Trophoblast cell (in vitro differentiated cells and primary cell): Measurements from ENCODE around the gene TADA3.
A peak's percentile ranks its signal among the peaks of the same experiment; 100 is the strongest.

Source experiments
- DNase-seq, 2 donors: peaks; one replicate each; pipeline ENCODE4 v3.0.0-alpha.2; 2016
- H2AFZ ChIP-seq: 2 replicates; pipeline ENCODE4 v1.6.1; 2013; ENCODE audit warnings: low read length, moderate library complexity, mild to moderate bottlenecking; ENCODE audit not compliant: insufficient read depth, poor library complexity
- H2AK5ac ChIP-seq: 2 replicates; pipeline ENCODE4 v1.6.1; 2013; ENCODE audit warnings: mild to moderate bottlenecking, low read length
- H2BK120ac ChIP-seq: 2 replicates; pipeline ENCODE4 v1.6.1; 2013; ENCODE audit warnings: low read length, mild to moderate bottlenecking, moderate library complexity; ENCODE audit not compliant: insufficient read depth, poor library complexity
- H2BK12ac ChIP-seq: 2 replicates; pipeline ENCODE4 v1.6.1; 2013; ENCODE audit warnings: mild to moderate bottlenecking, low read length, moderate library complexity
- H2BK5ac ChIP-seq: 2 replicates; pipeline ENCODE4 v1.6.1; 2013; ENCODE audit warnings: low read length, low read depth, moderate library complexity, mild to moderate bottlenecking; ENCODE audit not compliant: poor library complexity
- H3K14ac ChIP-seq: 2 replicates; pipeline ENCODE4 v1.6.1; 2013; ENCODE audit warnings: mild to moderate bottlenecking, low read length
- H3K18ac ChIP-seq: 2 replicates; pipeline ENCODE4 v1.6.1; 2013; ENCODE audit warnings: mild to moderate bottlenecking, low read length
- H3K23ac ChIP-seq: 2 replicates; pipeline ENCODE4 v1.6.1; 2013; ENCODE audit warnings: low read length
- H3K27ac ChIP-seq: 2 replicates; pipeline ENCODE4 v1.5.1; 2013; ENCODE audit warnings: low read depth, mild to moderate bottlenecking, inconsistent platforms, low read length, moderate library complexity
- H3K27me3 ChIP-seq: 2 replicates; pipeline ENCODE4 v1.6.1; 2013; ENCODE audit warnings: inconsistent platforms, mild to moderate bottlenecking, low read length, moderate library complexity; ENCODE audit not compliant: insufficient read depth
- H3K36me3 ChIP-seq, 2 experiments: 1 replicate in 1 of 2; 2 replicates in 1 of 2; pipeline ENCODE4 v1.6.1; 2013; ENCODE audit warnings: low read length in 2 of 2, mild to moderate bottlenecking in 2 of 2, moderate library complexity in 1 of 2; ENCODE audit not compliant: insufficient read depth in 2 of 2, control insufficient read depth in 1 of 2
- H3K4ac ChIP-seq: 2 replicates; pipeline ENCODE4 v1.6.1; 2013; ENCODE audit warnings: low read depth, mild to moderate bottlenecking, low read length, moderate library complexity
- H3K4me1 ChIP-seq, 2 experiments: 1 replicate in 1 of 2; 2 replicates in 1 of 2; pipeline ENCODE4 v1.6.1; 2013; ENCODE audit warnings: low read length in 2 of 2, mild to moderate bottlenecking in 2 of 2, moderate library complexity in 1 of 2; ENCODE audit not compliant: insufficient read depth in 2 of 2, control insufficient read depth in 1 of 2
- H3K4me2 ChIP-seq: 2 replicates; pipeline ENCODE4 v1.6.1; 2013; ENCODE audit warnings: inconsistent platforms, mild to moderate bottlenecking, low read length, moderate library complexity
- H3K4me3 ChIP-seq: 2 replicates; pipeline ENCODE4 v1.5.1; 2013; ENCODE audit warnings: mild to moderate bottlenecking, low read depth, low read length, inconsistent platforms
- H3K79me1 ChIP-seq: one replicate; pipeline ENCODE4 v1.6.1; 2013; ENCODE audit warnings: low read length
- H3K79me2 ChIP-seq: 2 replicates; pipeline ENCODE4 v1.6.1; 2013; ENCODE audit warnings: low read length, mild to moderate bottlenecking; ENCODE audit not compliant: control insufficient read depth, insufficient read depth, poor library complexity
- H3K9ac ChIP-seq: 2 replicates; pipeline ENCODE4 v1.6.1; 2013; ENCODE audit warnings: mild to moderate bottlenecking, low read length
- H3K9me3 ChIP-seq: 2 replicates; pipeline ENCODE4 v1.6.1; 2013; ENCODE audit warnings: low read depth, mild to moderate bottlenecking, control low read depth, inconsistent platforms, low read length; ENCODE audit not compliant: insufficient read depth
- H4K12ac ChIP-seq: 2 replicates; pipeline ENCODE4 v1.6.1; 2013; ENCODE audit warnings: low read depth, mild to moderate bottlenecking, low read length, moderate library complexity
- H4K8ac ChIP-seq: 2 replicates; pipeline ENCODE4 v1.6.1; 2013; ENCODE audit warnings: low read depth, mild to moderate bottlenecking, low read length, moderate library complexity
- H4K91ac ChIP-seq: one replicate; pipeline ENCODE4 v1.6.1; 2013; ENCODE audit warnings: low read depth, mild to moderate bottlenecking, low read length, moderate library complexity
- WGBS: extraction: QIAGEN DNeasy Blood & Tissue Kit; methylation state at CpG from one replicate; pipeline ENCODE4 v1.1.7; 2013; ENCODE audit warnings: missing lambda C conversion rate; ENCODE audit not compliant: insufficient read length, insufficient coverage; ENCODE audit errors: extremely low coverage; 5-methylcytosine and 5-hydroxymethylcytosine counted together

The TADA3 gene

GRCh38 chr3:9769012-9769411 is 23.3 kb downstream of the TADA3 start:
- H3K27me3 ChIP-seq, result no peaks in the 10 kb centered on the region
- peak overlapping the region; percentile 49 for H3K4me3 ChIP-seq
- no peaks in the 10 kb centered on the region for H3K79me2 ChIP-seq
- H3K36me3 ChIP-seq, result no peaks in the 10 kb centered on the region
- H4K8ac ChIP-seq, result no peak overlapping the region
- H3K4me2 ChIP-seq, result no peak overlapping the region
- WGBS, result 100% methylated on average over 1 of the region's 5 CpGs
- no peak for DNase-seq
- no peak overlapping the region for H3K18ac ChIP-seq
- H3K27ac ChIP-seq, result no peak overlapping the region
- no peak overlapping the region for H2BK12ac ChIP-seq
- H2BK5ac ChIP-seq, result no peak overlapping the region
- H3K23ac ChIP-seq, result no peak overlapping the region
- no peak overlapping the region for H4K12ac ChIP-seq
- H3K9ac ChIP-seq, result no peak overlapping the region
- peaks cover 7 to 12% of the 10 kb centered on the region in 2 experiments for H3K4me1 ChIP-seq
- no peak overlapping the region for H3K14ac ChIP-seq
- H2AK5ac ChIP-seq, result peak overlapping the region; percentile 2
- H3K9me3 ChIP-seq, result no peaks in the 10 kb centered on the region
- H4K91ac ChIP-seq, result no peak overlapping the region
- H2AFZ ChIP-seq, result no peak overlapping the region
- no peak overlapping the region for H3K4ac ChIP-seq
- H3K79me1 ChIP-seq, result peaks cover 7% of the 10 kb centered on the region
- H2BK120ac ChIP-seq, result no peak overlapping the region

- no peaks in the 10 kb centered on the region for H3K9me3 ChIP-seq
- peaks cover 7 to 12% of the 10 kb centered on the region in 2 experiments for H3K4me1 ChIP-seq
- no peak overlapping the region for H3K14ac ChIP-seq
- DNase-seq, result no peak
- no peak overlapping the region for H2BK12ac ChIP-seq
- H3K27me3 ChIP-seq, result no peaks in the 10 kb centered on the region
- H3K27ac ChIP-seq, result no peak overlapping the region
- no peak overlapping the region for H4K91ac ChIP-seq
- H3K9ac ChIP-seq, result peak overlapping the region; percentile 37
- no peak overlapping the region for H3K4me3 ChIP-seq
- H3K4me2 ChIP-seq, result no peak overlapping the region
- H2AK5ac ChIP-seq, result no peak overlapping the region
- no peak overlapping the region for H2BK120ac ChIP-seq
- H4K12ac ChIP-seq, result no peak overlapping the region
- no CpG with 5 or more reads among the region's 6 CpGs for WGBS
- H4K8ac ChIP-seq, result no peak overlapping the region
- no peaks in the 10 kb centered on the region for H3K79me2 ChIP-seq
- no peak overlapping the region for H3K4ac ChIP-seq
- H2AFZ ChIP-seq, result no peak overlapping the region
- no peak overlapping the region for H3K23ac ChIP-seq
- peaks cover 7% of the 10 kb centered on the region for H3K79me1 ChIP-seq
- H3K36me3 ChIP-seq, result no peaks in the 10 kb centered on the region
- no peak overlapping the region for H2BK5ac ChIP-seq
- no peak overlapping the region for H3K18ac ChIP-seq
Measured at GRCh38 chr3:9768141-9768775, 24.0 kb downstream of the TADA3 start.

GRCh38 chr3:9767418-9767817 is 24.9 kb downstream of the TADA3 start:
- no peak overlapping the region for H3K4ac ChIP-seq
- WGBS, result no CpG with 5 or more reads among the region's 7 CpGs
- no peaks in the 10 kb centered on the region for H3K9me3 ChIP-seq
- H3K9ac ChIP-seq, result no peak overlapping the region
- H3K4me1 ChIP-seq, result peaks cover 7 to 12% of the 10 kb centered on the region in 2 experiments
- no peak overlapping the region for H3K23ac ChIP-seq
- H3K14ac ChIP-seq, result no peak overlapping the region
- H3K27ac ChIP-seq, result no peak overlapping the region
- H2BK12ac ChIP-seq, result no peak overlapping the region
- H4K8ac ChIP-seq, result no peak overlapping the region
- H3K18ac ChIP-seq, result no peak overlapping the region
- H3K36me3 ChIP-seq, result no peaks in the 10 kb centered on the region
- H2BK120ac ChIP-seq, result no peak overlapping the region
- no peak overlapping the region for H4K12ac ChIP-seq
- no peak overlapping the region for H2BK5ac ChIP-seq
- H3K27me3 ChIP-seq, result no peaks in the 10 kb centered on the region
- DNase-seq, result no peak
- no peak overlapping the region for H2AFZ ChIP-seq
- no peak overlapping the region for H3K4me2 ChIP-seq
- no peak overlapping the region for H3K4me3 ChIP-seq
- no peaks in the 10 kb centered on the region for H3K79me2 ChIP-seq
- no peak overlapping the region for H2AK5ac ChIP-seq
- H4K91ac ChIP-seq, result no peak overlapping the region
- peaks cover 7% of the 10 kb centered on the region for H3K79me1 ChIP-seq

- Histone ChIP-seq H3K23ac (no peak overlapping the region), H2AFZ (no peak overlapping the region), H3K4me2 (no peak overlapping the region), H2BK120ac (no peak overlapping the region), H3K36me3 (no peaks in the 10 kb centered on the region), H2BK12ac (no peak overlapping the region), H2BK5ac (no peak overlapping the region), H3K79me1 (peaks cover 7% of the 10 kb centered on the region), H4K8ac (no peak overlapping the region), H3K4me1 (peaks cover 7 to 12% of the 10 kb centered on the region in 2 experiments), H3K4ac (no peak overlapping the region), H3K18ac (no peak overlapping the region), H3K9ac (no peak overlapping the region), H3K4me3 (no peak overlapping the region), H3K14ac (no peak overlapping the region), H3K79me2 (no peaks in the 10 kb centered on the region), H2AK5ac (no peak overlapping the region), H4K12ac (no peak overlapping the region), H3K27me3 (no peaks in the 10 kb centered on the region), H4K91ac (no peak overlapping the region), H3K9me3 (no peaks in the 10 kb centered on the region), H3K27ac (no peak overlapping the region)
- DNase-seq, result no peak
- WGBS, result no CpG with 5 or more reads among the region's 4 CpGs
Measured at GRCh38 chr3:9765865-9766264, 26.4 kb downstream of the TADA3 start.
